Measurements from ENCODE around the gene GKN1.

Gene GKN1

GRCh38 chr2:69021727-69022126 lies 47.3 kb downstream of the GKN1 start:
- H3K9ac ChIP-seq (ENCODE audit: low read depth, low read length): no peak overlapping the region
- H3K9me3 ChIP-seq (ENCODE audit: insufficient read depth, low read length, severe bottlenecking): no peaks in the 10 kb centered on the region
- no peak overlapping the region for H3K4me3 ChIP-seq (ENCODE audit: low read depth in 1 of 2, low read length in 2 of 2)
- peaks cover 13% of the 10 kb centered on the region; the same call in 1 of the 2 replicates for H4K20me1 ChIP-seq (ENCODE audit: insufficient read depth, low read length)
- DNase-seq (no peak), ATAC-seq (ENCODE audit: insufficient read depth, low read depth) (no peak)
- no peaks in the 10 kb centered on the region for H3K36me3 ChIP-seq (ENCODE audit: insufficient read depth, low read length)
- no peak overlapping the region for H3K4me2 ChIP-seq (ENCODE audit: insufficient read depth, low read length)
- TF ChIP-seq EZH2 (IDR thresholded peaks at IDR 0.05; ENCODE audit: borderline replicate concordance, low read depth, low read length, severe bottlenecking) (no peak), CTCF (IDR thresholded peaks at IDR 0.05; ENCODE audit: borderline replicate concordance, extremely low read depth, low read length, poor library complexity, severe bottlenecking) (no peak)
- H3K4me1 ChIP-seq (ENCODE audit: insufficient read depth, low read length): no peaks in the 10 kb centered on the region
- H3K27ac ChIP-seq (ENCODE audit: low read length): no peak overlapping the region
- no peaks in the 10 kb centered on the region for H3K27me3 ChIP-seq (ENCODE audit: insufficient read depth, low read length, poor library complexity)
- H2AFZ ChIP-seq (ENCODE audit: low read depth, low read length): no peak overlapping the region
- peaks cover 51% of the 10 kb centered on the region; the same call in 1 of the 2 replicates for H3K79me2 ChIP-seq (ENCODE audit: insufficient read depth, low read length)

GRCh38 chr2:69022548-69022947 lies 48.1 kb downstream of the GKN1 start:
- no peaks in the 10 kb centered on the region for H3K36me3 ChIP-seq (ENCODE audit: insufficient read depth, low read length)
- H3K4me1 ChIP-seq (ENCODE audit: insufficient read depth, low read length): no peaks in the 10 kb centered on the region
- peaks cover 10% of the 10 kb centered on the region; the same call in 1 of the 2 replicates for H4K20me1 ChIP-seq (ENCODE audit: insufficient read depth, low read length)
- ATAC-seq (ENCODE audit: insufficient read depth, low read depth) (no peak), DNase-seq (no peak)
- no peak overlapping the region for H3K9ac ChIP-seq (ENCODE audit: low read depth, low read length)
- H3K27me3 ChIP-seq (ENCODE audit: insufficient read depth, low read length, poor library complexity): no peaks in the 10 kb centered on the region
- no peak for TF ChIP-seq CTCF (IDR thresholded peaks at IDR 0.05; ENCODE audit: borderline replicate concordance, extremely low read depth, low read length, poor library complexity, severe bottlenecking)
- no peak for TF ChIP-seq EZH2 (IDR thresholded peaks at IDR 0.05; ENCODE audit: borderline replicate concordance, low read depth, low read length, severe bottlenecking)
- no peak overlapping the region for H3K27ac ChIP-seq (ENCODE audit: low read length)
- H3K9me3 ChIP-seq (ENCODE audit: insufficient read depth, low read length, severe bottlenecking): peaks cover 2% of the 10 kb centered on the region
- H3K79me2 ChIP-seq (ENCODE audit: insufficient read depth, low read length): peaks cover 46% of the 10 kb centered on the region; the same call in 1 of the 2 replicates
- H3K4me3 ChIP-seq (ENCODE audit: low read depth in 1 of 2, low read length in 2 of 2): no peak overlapping the region
- H2AFZ ChIP-seq (ENCODE audit: low read depth, low read length): no peak overlapping the region
- H3K4me2 ChIP-seq (ENCODE audit: insufficient read depth, low read length): no peak overlapping the region

- TF ChIP-seq EZH2 (IDR thresholded peaks at IDR 0.05; ENCODE audit: borderline replicate concordance, low read depth, low read length, severe bottlenecking) (no peak), CTCF (IDR thresholded peaks at IDR 0.05; ENCODE audit: borderline replicate concordance, extremely low read depth, low read length, poor library complexity, severe bottlenecking) (no peak)
- H4K20me1 ChIP-seq (ENCODE audit: insufficient read depth, low read length): peaks cover 3% of the 10 kb centered on the region; the same call in 1 of the 2 replicates
- H3K79me2 ChIP-seq (ENCODE audit: insufficient read depth, low read length): peaks cover 41% of the 10 kb centered on the region; the same call in 1 of the 2 replicates
- no peak overlapping the region for H3K27ac ChIP-seq (ENCODE audit: low read length)
- H3K4me2 ChIP-seq (ENCODE audit: insufficient read depth, low read length): no peak overlapping the region
- no peak for DNase-seq
- ATAC-seq (ENCODE audit: insufficient read depth, low read depth): no peak
- H3K9me3 ChIP-seq (ENCODE audit: insufficient read depth, low read length, severe bottlenecking): peaks cover 7% of the 10 kb centered on the region
- H3K4me3 ChIP-seq (ENCODE audit: low read depth in 1 of 2, low read length in 2 of 2): no peak overlapping the region
- H2AFZ ChIP-seq (ENCODE audit: low read depth, low read length): no peak overlapping the region
- H3K27me3 ChIP-seq (ENCODE audit: insufficient read depth, low read length, poor library complexity): no peaks in the 10 kb centered on the region
- no peaks in the 10 kb centered on the region for H3K4me1 ChIP-seq (ENCODE audit: insufficient read depth, low read length)
- no peak overlapping the region for H3K9ac ChIP-seq (ENCODE audit: low read depth, low read length)
- no peaks in the 10 kb centered on the region for H3K36me3 ChIP-seq (ENCODE audit: insufficient read depth, low read length)
These were observed 48.8 kb downstream of the GKN1 start for GRCh38 chr2:69023236-69023635.
